Hippocampal formation (tissue), 2 donors: Measurements from ENCODE around the gene CHTF8.
"Not testable (repeated sequence)": the region's sequence is repeated elsewhere in the genome, so short reads cannot be mapped to it uniquely, and the experiment has no call there.

ENCODE experiments used
- DNase-seq, 2 donors: peaks; one replicate each; lab custom pipeline; 2025; lab: John Stamatoyannopoulos, UW

Gene CHTF8

GRCh38 chr16:69132424-69133252 is at the start of gene CHTF8, which contains the start of gene UTP4:
Gene CHTF8, minus strand, starts transcription at chr16:69132588. Its CDS starts 11,130 bp downstream, at chr16:69121458.
Gene UTP4, plus strand, starts transcription at chr16:69132649. Its CDS starts 811 bp downstream, at chr16:69133460.
- DNase-seq: peak; percentile 54 to 76

GRCh38 chr16:69180011-69180338 is 47.6 kb upstream of the CHTF8 start:
- DNase-seq: no peak

GRCh38 chr16:69179328-69180010 is 47.1 kb upstream of the CHTF8 start:
- DNase-seq: no peak

- DNase-seq: no peak
Measured at GRCh38 chr16:69176033-69176800, 43.8 kb upstream of the CHTF8 start.

GRCh38 chr16:69171325-69172084 is 39.1 kb upstream of the CHTF8 start:
- DNase-seq: no peak

- DNase-seq: no peak
Measured at GRCh38 chr16:69169607-69170352, 37.4 kb upstream of the CHTF8 start.

GRCh38 chr16:69169051-69169450 is 36.7 kb upstream of the CHTF8 start:
- no peak for DNase-seq

- DNase-seq: no peak
Measured at GRCh38 chr16:69166946-69167930, 34.9 kb upstream of the CHTF8 start.

GRCh38 chr16:69166221-69166833 is 33.9 kb upstream of the CHTF8 start:
- DNase-seq: no peak

GRCh38 chr16:69165584-69165983 is 33.2 kb upstream of the CHTF8 start:
- DNase-seq: no peak

- DNase-seq: no peak
Measured at GRCh38 chr16:69160192-69160591, 27.8 kb upstream of the CHTF8 start.

- peak in 1 of 2 donors; percentile 13 for DNase-seq
Measured at GRCh38 chr16:69157196-69157595, 24.8 kb upstream of the CHTF8 start.

GRCh38 chr16:69150146-69150865 is 17.9 kb upstream of the CHTF8 start:
- DNase-seq: peak; percentile 29 to 68

- not testable (repeated sequence) for DNase-seq
Measured at GRCh38 chr16:69149621-69150020, 17.2 kb upstream of the CHTF8 start.

- no peak for DNase-seq
Measured at GRCh38 chr16:69145658-69146057, 13.3 kb upstream of the CHTF8 start.

- no peak for DNase-seq
Measured at GRCh38 chr16:69143116-69143515, 10.7 kb upstream of the CHTF8 start.

- DNase-seq: no peak
Measured at GRCh38 chr16:69141936-69142335, 9.5 kb upstream of the CHTF8 start.

- DNase-seq: no peak
Measured at GRCh38 chr16:69141014-69141413, 8.6 kb upstream of the CHTF8 start.

GRCh38 chr16:69139464-69139863 is 7.1 kb upstream of the CHTF8 start:
- not testable (repeated sequence) for DNase-seq
